GM12873 (cell line): ENCODE results near the gene CLIC6.

Experiments used
- CTCF ChIP-seq: IDR thresholded peaks from 2 replicates; pipeline ENCODE4 v1.5.1; 2012; ENCODE audit warnings: low read depth, mild to moderate bottlenecking, moderate library complexity, low read length, control low read depth; ENCODE audit not compliant: insufficient read depth; ENCODE audit errors: missing control alignments

Gene CLIC6

GRCh38 chr21:34630536-34631143, 38.2 kb upstream of the CLIC6 start:
- peak; percentile 73 for TF ChIP-seq CTCF

- no peak for TF ChIP-seq CTCF
Observed at GRCh38 chr21:34632498-34632897, 36.3 kb upstream of the CLIC6 start.

- TF ChIP-seq CTCF = peak; percentile 65
Observed at GRCh38 chr21:34635307-34635706, 33.5 kb upstream of the CLIC6 start.

- TF ChIP-seq CTCF = no peak
Observed at GRCh38 chr21:34636961-34637360, 31.8 kb upstream of the CLIC6 start.

- TF ChIP-seq CTCF = no peak
Observed at GRCh38 chr21:34639250-34639649, 29.5 kb upstream of the CLIC6 start.

- TF ChIP-seq CTCF = no peak
Observed at GRCh38 chr21:34639882-34640788, 28.7 kb upstream of the CLIC6 start.

- TF ChIP-seq CTCF = no peak
Observed at GRCh38 chr21:34640858-34641257, 27.9 kb upstream of the CLIC6 start.
